Measurements from ENCODE around the gene CX3CL1.
"Not testable (repeated sequence)": the region's sequence is repeated elsewhere in the genome, so short reads cannot be mapped to it uniquely, and the experiment has no call there.

Gene CX3CL1

DNA sequence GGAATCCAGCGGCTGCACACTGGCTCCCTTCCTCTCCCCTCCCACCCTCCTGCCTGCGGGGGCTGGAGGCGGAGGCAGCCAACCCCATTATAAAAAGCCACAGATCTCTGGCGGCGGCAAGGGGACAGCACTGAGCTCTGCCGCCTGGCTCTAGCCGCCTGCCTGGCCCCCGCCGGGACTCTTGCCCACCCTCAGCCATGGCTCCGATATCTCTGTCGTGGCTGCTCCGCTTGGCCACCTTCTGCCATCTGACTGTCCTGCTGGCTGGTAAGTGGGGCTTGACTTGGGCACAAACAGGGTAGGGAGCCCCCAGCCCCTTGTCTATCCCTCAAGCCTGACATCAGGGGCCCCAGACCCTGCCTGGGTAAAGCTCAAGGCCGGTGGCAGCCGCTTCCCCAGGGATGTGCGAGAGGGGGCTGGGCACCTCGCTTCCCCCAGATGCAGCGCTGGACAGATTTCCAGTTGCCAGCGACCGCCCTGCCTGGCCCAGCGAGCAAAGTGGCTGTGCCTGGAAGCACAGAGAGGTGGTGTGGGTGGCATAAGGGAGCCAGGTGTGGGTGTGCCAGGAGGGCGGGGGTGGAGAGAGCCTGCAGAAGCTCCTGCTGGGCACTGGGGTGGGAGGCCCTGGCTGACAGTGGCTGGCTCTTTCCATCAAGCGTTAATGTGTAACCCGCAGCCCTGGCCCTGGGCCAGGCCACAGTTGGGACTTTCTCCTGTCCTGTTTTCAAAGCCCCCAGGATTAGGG is at the start of gene CX3CL1:
CX3CL1 (plus strand) TSS at position 119 of the 745 bp plus-strand sequence; CDS start at position 198, 79 bp downstream.
- DNase-seq = no peak

DNA sequence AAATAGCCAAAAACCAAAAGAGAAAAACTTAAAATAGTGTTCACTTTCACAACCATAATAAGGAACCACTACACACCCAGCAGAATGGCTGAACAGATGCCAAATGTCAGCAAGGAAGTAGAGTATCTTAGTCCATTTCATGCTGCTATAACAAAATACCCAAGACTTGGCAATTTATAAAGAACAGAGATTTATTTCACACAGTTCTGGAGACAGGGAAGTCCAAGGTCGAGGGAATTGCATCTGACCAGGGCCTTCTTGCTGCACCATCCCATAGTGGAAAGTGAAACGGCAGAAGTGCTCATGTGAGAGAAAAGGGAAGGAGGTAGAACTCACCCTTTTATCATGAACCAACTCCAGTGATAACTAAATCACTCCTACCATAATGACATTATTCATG is 47.5 kb upstream of the CX3CL1 start:
- no peak for DNase-seq

DNA sequence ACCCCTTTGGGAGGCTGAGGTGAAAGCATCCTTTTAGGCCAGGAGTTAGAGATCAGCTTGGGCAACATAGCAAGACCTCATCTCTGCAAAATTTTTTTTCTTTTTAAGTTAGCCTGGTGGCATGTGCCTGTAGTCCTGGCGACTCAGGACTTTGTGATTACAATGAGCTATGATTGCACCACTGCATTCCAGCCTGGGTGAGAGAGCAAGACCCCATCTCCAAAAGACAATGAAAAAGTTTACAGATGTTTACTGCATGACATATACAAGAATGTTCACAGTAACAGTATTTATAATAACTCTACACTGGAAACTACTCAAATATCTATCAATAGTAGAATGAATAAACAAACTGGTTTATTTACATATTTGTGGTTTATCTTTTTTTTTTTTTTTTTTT is 46.8 kb upstream of the CX3CL1 start:
- no peak for DNase-seq

DNA sequence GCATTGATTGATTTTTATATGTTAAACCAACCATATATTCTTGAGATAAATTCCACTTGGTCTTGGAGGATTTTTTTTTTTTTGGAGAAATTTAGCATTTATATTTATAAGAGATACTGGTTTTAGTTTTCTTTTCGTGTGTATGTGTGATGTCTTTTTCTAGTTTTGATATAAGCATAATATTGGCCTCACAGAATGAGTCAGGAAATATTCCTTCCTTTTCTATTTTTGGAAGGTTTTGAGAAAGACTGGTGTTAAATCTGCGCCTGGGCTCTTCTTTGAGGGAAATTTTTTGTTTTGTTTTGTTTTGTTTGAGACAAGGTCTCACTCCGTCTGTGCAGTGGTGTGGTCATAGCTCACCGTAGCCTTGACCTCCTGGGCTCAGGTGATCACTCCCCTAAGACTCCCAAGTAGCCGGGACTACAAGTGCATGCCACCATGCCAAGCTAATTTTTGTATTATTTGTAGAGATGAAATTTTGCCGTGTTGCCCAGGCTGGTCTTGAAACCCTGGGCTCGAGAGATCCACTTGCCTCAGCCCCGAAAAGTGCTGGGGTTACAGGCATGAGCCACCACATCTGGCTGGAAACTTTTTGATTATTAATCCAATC is 42.5 kb upstream of the CX3CL1 start:
- DNase-seq = no peak

DNA sequence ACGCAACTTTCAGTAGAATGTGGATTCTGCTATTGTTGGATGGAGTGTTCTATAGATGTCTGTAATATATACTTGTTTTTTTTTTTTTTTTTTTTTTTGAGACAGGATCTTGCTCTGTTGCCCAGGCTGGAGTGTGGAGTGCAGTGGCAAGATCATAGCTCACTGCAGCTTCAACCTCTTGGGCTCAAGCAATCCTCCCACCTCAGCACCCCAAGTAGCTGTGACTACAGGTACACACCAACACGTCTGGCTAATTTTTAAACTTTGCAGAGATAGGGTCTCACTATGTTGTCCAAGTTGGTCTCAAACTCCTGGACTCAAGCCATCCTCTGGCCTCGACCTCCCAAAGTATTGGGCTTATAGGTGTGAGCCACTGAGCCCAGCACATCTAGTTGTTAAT is 40.9 kb upstream of the CX3CL1 start:
- DNase-seq = no peak

DNA sequence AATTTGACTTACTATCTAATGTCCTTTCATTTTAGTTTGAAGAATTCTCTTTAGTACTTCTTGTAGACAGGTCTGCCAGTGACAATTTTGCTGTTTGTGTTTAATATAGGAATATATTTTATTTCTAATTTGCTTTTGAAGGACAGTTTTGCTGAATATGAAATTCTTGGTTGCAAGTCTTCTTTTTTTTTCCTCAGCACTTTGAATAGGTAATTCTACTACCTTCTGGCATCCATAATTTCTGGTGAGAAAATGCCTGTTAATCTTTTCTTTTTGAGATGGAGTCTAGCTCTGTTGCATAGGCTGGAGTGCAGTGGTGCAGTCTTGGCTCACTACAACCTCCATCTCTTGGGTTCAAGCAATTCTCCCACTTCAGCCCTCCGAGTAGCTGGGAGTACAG is 38.9 kb upstream of the CX3CL1 start:
- DNase-seq = no peak

DNA sequence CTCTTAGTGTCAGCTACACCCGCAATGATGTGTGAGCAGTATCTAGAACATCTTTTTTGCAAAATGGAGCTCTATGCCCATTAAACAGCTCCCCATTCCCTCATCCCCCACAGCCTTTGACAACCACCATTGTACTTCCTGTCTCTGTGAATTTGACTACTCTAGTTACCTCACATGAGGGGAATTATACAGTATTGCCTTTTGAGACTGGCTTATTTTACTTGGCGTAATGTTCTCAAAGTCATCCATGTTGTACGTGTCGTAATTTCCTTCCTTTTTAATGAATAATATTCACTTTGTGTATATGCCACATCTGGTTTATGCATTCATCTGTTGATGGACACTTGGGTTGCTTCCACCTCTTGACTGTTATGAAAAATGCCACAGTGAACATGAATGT is 36.9 kb upstream of the CX3CL1 start:
- no peak for DNase-seq

DNA sequence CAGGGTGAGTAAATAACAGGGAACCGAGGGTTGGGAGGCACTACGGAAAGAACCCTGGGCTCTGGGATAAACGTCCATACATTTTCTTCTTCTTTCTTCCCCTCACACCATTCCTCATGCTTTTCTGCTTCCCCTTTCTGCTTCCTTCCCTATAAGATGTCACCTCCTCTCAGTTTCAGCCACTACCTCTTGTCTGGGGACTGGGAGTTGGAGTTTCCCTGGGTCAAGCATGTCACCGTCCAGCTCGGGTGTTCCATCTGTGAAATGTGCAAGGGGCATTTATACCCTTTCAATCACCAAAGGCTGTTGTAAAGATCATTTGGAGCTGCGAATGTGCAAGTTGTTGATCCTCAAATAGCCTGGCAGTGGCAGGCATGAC is 31.2 kb upstream of the CX3CL1 start:
- no peak for DNase-seq

DNA sequence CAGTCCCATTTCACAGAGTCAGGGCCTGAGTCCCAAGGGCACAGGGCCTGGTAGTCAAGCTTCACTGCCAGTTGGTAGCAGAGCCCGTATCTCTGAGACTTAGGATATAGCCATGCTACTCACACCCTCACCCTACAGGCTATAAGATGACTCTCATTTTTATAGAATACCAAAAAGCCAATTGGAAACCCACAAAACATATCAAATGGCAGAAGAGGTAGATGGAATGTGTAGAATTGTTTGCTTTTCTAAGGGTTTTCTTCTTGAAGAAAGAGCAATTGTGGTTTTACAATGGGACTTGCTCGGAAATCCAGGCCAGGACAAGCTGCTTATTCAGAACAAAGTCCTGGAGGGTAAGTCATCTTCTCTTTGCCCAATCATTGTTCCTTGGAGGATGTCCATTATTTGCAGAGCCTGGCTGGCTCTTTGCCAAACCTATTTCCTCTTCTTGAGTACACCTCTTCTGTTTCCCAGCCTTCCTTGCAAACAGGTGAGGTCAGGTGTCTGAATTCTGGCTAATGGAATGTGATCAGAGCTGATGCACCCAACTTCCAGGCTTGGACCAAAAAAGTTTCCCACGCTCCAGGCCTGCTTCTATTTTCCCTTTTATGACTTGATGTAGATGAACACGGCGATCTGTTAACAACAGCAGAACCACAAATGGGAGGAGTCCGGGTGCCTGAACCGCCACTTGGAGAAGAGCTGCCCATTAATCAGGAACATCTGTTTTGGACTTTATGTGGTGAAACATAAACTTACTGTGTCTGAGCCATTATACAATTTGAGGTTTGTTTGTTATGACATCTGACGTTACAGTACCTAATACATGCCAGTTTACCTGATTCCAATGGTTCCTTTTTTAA is 30.6 kb upstream of the CX3CL1 start:
- no peak for DNase-seq

DNA sequence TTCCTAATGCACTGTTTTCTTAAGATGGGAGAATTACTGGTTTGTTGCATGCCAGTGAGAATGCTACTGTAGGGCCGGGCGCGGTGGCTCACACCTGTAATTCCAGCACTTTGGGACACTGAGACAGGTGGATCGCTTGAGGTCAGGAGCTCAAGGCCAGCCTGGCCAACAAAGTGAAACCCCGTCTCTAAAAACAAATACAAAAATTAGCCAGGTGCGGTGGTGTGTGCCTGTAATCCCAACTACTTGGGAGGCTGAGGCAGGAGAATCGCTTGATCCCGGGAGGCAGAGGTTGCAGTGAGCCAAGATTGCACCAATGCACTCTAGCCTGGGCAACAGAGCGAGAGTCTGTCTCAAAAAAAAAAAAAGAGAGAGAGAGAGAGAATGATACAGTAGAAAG is 29.7 kb upstream of the CX3CL1 start:
- DNase-seq = not testable (repeated sequence)

DNA sequence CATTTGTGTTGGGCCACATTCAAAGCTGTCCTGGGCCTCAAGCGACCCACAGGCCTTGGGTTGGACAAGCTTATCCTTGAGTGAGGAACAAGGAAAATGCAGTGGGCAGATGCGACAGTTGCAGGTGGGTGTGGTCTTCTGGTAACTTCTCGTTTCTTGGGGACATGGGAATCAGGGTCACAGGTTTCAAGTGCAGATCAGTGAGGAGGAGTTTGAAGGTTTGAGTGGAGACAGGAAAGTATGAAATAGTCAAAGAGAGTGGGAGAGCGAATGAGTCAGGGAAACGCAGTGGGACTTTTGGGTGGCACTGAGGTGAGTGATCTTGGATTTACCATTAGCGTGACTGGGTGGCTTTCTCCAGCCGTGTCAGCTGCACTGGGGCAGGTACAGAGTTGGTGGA is 29.1 kb upstream of the CX3CL1 start:
- no peak for DNase-seq

DNA sequence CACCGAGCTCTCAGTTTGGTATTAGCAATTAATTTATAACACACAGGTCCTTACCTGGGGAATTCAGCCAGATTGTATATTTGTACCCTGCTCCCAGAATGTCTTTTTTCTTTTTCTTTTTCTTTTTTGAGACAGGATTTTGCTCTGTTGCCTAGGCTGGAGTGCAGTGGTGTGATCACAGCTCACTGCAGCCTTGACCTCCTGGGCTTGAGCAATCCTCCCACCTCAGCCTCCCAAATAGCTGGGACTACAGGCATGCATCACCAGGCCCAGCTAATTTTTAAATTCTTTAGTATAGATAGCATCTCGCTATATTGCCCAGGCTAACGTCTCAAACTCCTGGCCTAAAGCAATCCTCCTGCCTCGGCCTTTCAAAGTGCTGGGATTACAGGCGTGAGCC is 28.2 kb upstream of the CX3CL1 start:
- DNase-seq = not testable (repeated sequence)

DNA sequence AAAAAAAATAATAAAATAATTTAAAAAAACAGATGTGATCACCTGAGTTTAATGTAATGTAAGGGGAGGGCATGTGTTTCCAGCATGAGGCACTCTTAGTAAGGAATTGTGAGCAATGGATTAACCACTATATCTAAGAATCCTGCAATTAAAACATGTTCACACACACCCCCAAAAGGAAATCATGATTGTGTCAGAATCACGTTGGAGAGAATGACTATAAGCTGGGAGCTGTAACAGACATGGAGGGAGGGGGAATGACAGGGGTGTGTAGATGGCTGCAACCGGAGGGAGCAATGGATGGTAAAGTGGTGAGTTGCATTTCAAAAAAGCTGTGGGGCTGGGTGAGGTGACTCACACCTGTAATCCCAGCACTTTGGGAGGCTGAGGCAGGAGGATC is 27.3 kb upstream of the CX3CL1 start:
- no peak for DNase-seq

DNA sequence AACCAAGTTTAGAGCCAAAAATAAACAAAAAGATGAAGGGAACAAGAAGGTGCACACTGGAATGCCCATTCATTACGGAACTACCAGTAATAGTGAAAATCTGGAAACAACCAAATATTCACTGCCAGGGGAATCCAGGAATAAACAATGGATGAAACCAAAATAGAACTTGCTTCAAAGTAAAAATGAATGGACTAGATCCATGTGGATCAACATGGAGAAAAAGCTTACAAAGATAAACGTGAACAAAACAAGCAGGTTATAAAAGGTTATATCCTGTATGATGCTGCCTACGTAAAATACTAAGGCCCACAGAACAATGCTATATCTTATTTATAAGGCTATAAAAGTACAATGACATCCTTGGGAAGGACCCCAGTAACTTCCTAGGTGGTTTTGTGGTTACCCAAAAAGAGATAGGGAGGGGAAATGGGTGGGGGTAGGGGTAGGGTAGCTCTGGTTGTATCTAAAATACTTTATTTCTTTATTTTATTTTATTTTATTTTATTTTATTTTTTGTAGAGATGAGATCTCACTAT is 26.6 kb upstream of the CX3CL1 start:
- DNase-seq = no peak

DNA sequence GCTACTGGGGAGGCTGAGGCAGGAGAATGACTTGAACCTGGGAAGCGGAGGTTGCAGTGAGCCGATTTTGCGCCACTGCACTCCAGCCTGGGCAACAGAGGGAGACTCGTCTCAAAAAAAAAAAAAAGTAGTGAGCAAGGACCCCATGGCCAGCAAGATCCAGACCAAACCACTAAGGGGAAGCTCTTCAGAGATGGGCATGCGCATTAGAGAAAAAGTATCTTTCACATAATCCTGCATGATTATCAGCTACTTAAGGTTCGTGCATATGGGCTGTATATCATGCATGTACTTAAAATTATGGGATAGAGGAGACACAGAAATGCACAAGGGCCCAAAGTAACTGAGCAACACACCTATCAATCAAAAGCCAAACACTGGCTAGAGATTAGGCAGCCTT is 24.4 kb upstream of the CX3CL1 start:
- DNase-seq = no peak

DNA sequence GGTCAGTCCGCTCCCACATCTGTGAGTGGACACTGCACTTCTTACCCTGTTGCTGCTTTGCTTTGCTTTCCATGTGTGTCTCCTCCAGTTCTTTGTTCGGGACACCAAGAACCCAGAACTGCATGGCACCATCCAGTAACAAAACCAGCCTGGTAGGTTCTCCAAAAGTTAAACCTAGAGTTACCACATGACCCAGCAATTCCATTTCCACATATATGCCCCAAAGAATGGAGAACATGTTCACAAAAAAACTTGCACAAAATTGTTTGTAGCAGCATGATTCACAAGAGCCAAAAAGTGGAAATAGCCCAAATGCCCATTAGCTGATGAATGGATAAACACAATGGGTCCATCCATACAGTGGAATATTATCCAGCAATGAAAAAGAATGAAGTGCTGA is 24.0 kb upstream of the CX3CL1 start:
- DNase-seq = no peak

DNA sequence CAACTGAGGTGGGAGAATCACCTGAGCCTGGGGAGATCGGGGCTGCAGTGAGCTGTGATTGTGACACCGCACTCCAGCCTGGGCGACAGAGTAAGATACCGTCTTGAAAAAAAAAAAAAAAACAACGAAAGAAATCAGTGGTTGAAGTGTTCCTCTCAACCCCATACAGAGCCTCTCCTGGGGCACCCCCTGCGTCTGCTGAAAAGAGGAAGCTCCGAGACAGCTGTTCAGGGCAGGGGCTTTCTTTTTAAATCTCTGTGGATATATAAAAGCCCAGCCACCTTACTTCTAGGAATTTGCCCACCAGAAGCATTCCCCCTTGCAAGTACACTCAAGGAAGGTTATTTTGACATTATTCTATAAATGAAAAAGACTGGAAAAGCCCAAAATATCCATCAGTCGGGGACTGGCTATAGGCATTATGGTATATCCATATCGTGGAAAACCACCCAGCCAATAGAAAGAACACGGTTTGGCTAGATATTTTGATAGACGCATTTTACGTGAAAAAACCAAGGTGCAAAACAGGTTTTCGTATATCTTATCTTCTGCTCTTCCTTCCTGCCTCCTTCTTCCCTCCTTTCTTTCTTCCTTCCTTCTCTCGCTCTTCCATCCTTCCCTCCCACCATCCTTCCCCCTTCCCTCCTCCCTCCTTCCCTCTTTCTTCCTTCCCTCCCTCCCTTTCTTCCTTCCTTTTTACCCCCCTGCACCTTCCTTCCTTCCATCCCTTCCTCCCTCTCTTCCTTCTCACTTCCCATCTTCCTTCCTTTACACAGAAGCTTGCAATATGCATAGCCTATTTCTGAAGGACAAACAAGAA is 22.9 kb upstream of the CX3CL1 start:
- DNase-seq = peak in 1 of 2 donors; percentile 17

DNA sequence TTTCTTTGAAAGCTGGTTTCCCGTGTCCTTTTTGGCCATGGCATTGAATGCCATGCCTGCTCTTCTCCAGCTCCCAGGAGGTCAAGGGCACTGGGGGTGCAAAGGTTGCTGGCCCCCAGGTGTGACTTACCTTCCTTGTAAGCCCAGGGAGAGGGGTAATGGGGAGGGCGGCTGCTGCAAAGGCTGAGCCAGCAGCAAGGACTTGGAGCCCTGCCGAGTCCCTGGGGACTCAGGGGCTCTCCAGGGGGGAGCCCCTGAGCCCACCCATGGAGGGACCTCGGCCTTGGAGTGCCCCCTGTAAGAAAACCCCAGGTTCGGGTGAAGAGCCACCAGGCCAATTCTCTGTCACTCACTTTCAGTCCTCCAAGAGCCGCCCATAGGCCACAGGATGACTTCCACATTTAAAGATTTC is 19.6 kb upstream of the CX3CL1 start:
- no peak for DNase-seq

DNA sequence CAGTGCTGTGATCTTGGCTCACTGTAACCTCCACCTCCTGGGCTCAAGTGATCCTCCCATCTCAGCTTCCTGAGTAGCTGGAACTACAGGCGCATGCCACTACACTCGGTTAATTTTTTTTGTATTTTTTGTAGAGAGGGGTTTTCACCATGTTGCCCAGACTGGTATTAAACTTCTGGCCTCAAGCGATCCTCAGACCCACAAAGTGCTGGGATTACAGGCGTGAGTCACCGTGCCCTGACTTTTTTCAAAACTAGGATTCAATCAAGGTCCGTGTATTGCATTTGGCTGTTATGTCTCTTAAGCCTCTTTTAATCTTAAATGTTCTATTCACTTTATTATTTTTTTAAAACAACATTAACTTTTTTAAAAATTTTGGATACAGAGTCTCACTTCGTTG is 18.0 kb upstream of the CX3CL1 start:
- DNase-seq = no peak

DNA sequence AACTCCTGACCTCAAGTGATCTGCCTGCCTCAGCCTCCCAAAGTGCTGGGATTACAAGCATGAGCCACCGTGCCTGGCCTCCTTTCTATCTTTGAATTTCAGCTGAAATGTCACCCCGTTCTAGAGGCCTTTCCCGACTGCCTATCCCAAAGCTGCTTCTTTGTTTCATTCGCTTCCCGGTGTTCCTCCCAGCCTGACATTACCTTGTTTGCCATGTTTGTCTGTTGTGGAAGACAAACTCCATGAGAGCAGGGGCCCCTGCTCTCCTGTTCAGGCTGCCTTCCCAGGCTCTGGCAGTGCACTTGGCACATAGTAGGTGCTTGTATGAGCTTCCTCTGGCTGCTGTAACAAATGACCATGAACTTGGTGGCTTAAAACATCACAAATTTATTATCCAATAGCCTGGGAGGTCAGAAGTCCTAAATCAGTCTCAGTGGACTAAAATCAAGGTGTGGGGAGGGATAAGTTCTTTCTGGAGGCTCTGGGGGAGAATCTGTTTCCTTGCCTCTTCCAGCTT is 16.3 kb upstream of the CX3CL1 start:
- DNase-seq = no peak

DNA sequence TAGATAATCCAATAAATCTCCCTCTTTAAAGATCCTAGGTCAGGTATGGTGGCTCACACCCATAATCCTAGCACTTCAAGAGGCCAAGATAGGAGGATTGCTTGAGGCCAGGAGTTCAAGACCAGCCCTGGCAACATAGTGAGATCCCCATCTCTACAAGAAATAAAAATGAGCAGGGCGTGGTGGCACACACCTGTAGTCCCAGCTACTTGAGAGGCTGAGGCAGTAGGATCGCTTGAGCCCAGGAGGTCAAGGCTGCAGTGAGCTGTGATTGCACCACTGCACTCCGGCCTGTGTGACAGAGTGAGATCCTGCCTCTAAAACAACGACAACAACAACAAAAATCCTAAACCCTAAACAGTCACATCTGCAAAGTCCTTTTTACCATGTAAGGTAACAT is 15.7 kb upstream of the CX3CL1 start:
- DNase-seq = no peak

DNA sequence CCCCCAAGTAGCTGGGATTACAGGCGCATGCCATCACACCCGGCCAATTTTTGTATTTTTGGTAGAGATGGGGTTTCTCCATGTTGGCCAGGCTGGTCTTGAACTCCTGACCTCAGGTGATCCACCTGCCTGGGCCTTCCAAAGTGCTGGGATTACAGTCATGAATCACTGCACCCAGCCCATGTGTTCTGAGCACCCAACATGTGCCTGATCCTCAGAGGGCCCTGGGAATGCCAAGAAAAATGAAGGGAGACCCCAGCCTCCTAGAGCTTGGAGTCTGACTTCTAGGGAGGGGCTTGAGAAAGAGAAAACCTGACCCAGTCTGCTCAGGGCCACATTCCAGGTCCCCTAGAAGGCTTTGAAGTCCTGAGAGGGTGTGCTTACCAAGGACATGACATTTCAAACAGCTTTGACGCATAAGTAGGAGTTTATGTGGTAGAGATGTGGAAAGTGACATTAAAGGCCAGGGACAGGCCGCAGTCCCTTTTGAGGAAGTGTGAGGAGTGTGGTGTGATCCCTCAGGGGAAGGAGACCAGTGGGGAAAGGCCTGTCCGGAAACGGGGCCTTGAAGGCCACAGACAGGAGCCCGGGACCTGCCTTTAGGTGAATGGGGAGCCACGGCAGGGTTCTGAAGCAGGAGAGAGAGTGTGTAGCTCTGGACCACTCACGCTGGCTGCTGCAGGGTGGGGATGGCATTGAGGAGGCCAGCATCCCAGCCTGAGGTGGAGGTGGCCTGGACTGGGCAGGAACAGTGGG is 14.8 kb upstream of the CX3CL1 start:
- no peak for DNase-seq
